K562 (cell line): ENCODE results near the gene PKHD1. TPM values are rescaled to one million over a fixed set of nuclear protein-coding genes. Genes with fewer than 3 reads are reported as not detected.
A peak's percentile ranks its signal among the peaks of the same experiment; 100 is the strongest.

Experiments
- ATAC-seq: fragments of 200-7000 bp; cut with Tn5 transposase; 3 replicates; pipeline ENCODE4 v1.9.1; 2020; ENCODE audit warnings: moderate library complexity
- BruUV-seq: library from RNA; stranded (reverse); fragments of 400-500 nt; replicated peaks from 2 replicates; lab custom pipeline; 2021; lab: Mats Ljungman, UMichigan
- CTCF ChIA-PET: fragments of 300-600 bp; formaldehyde crosslinking; extraction: SDS; loops from one replicate; lab custom pipeline; 2021; ENCODE audit warnings: low intra/inter-chr PET ratio; lab: Yijun Ruan, JAX
- POLR2A ChIA-PET: fragments of 300-600, 350-650 bp; sonication (Branson Sonifier 250); formaldehyde crosslinking; extraction: SDS; loops from one replicate; lab custom pipeline; 2021; ENCODE audit warnings: antibody characterized with exemption, inconsistent platforms; lab: Yijun Ruan, JAX
- DNase-seq, 4 experiments: peaks; one replicate each; pipeline versions ENCODE4 v3.0.0 to v3.0.0-alpha.2; 2011 to 2018; ENCODE audit warnings: low spot score in 3 of 4, mixed read lengths in 3 of 4; ENCODE audit errors: extremely low read depth in 1 of 4
- FAIRE-seq: peaks from 2 replicates; lab custom pipeline; 2011; peaks lifted over from hg19 to GRCh38; lab: Jason Lieb, UNC
- H2AFZ ChIP-seq: 2 replicates; pipeline ENCODE4 v1.6.0; 2011; ENCODE audit warnings: low read depth, low read length, control low read depth, inconsistent platforms
- H3K27ac ChIP-seq: fragments of 200-600 bp; 3 replicates; pipeline ENCODE4 v1.8.0; 2011; ENCODE audit warnings: low read depth, mild to moderate bottlenecking, control low read depth, inconsistent platforms, low read length, moderate library complexity, mixed read lengths; ENCODE audit errors: extremely low read depth
- H3K27me3 ChIP-seq, 2 experiments: fragments of 300-600 bp in 1 of 2; 2 replicates in 1 of 2; 3 replicates in 1 of 2; pipeline versions ENCODE4 v1.6.0 to v1.8.0; 2011; ENCODE audit warnings: inconsistent platforms in 2 of 2, low read length in 2 of 2, mild to moderate bottlenecking in 1 of 2, mixed read lengths in 1 of 2, moderate library complexity in 1 of 2; ENCODE audit not compliant: control insufficient read depth in 2 of 2, insufficient read depth in 2 of 2
- H3K36me3 ChIP-seq: fragments of 300-600 bp; 3 replicates; pipeline ENCODE4 v1.8.0; 2011; ENCODE audit warnings: mild to moderate bottlenecking, low read length, inconsistent platforms; ENCODE audit not compliant: control insufficient read depth, insufficient read depth
- H3K4me1 ChIP-seq, 2 experiments: fragments of 200-600 bp in 1 of 2; replicated peaks in 1 of 2; 2 replicates in 1 of 2; 3 replicates in 1 of 2; pipeline versions ENCODE4 v1.5.1 to v1.8.0; 2011; ENCODE audit warnings: inconsistent platforms in 2 of 2, low read length in 2 of 2, mild to moderate bottlenecking in 1 of 2, mixed read lengths in 1 of 2, moderate library complexity in 1 of 2; ENCODE audit not compliant: control insufficient read depth in 2 of 2, insufficient read depth in 2 of 2
- H3K4me2 ChIP-seq: 2 replicates; pipeline ENCODE4 v1.6.1; 2011; ENCODE audit warnings: low read length, control low read depth, inconsistent platforms, mixed read lengths; ENCODE audit not compliant: insufficient read depth
- H3K4me3 ChIP-seq: fragments of 200-600 bp; sonication (generic), shearing (Covaris generic); 2 replicates; pipeline ENCODE4 v1.5.1; 2016; ENCODE audit warnings: control low read depth, inconsistent platforms
- H3K79me2 ChIP-seq: fragments of 200-600 bp; 3 replicates; pipeline ENCODE4 v1.8.0; 2011; ENCODE audit warnings: low read length, inconsistent platforms; ENCODE audit not compliant: control insufficient read depth, insufficient read depth
- H3K9ac ChIP-seq, 2 experiments: 2 replicates each; pipeline versions ENCODE4 v1.6.0 to v1.6.1; 2011; ENCODE audit warnings: low read depth in 2 of 2, low read length in 2 of 2, control low read depth in 1 of 2, inconsistent platforms in 1 of 2, mild to moderate bottlenecking in 1 of 2, mixed read lengths in 1 of 2; ENCODE audit not compliant: insufficient read depth in 1 of 2
- H3K9me1 ChIP-seq: one replicate; pipeline ENCODE4 v1.6.0; 2011; ENCODE audit warnings: inconsistent platforms, mild to moderate bottlenecking, low read length, moderate library complexity; ENCODE audit not compliant: control insufficient read depth, insufficient read depth
- H3K9me3 ChIP-seq: replicated peaks from 2 replicates; pipeline ENCODE4 v1.5.1; 2011; ENCODE audit warnings: low read depth, low read length, inconsistent platforms; ENCODE audit not compliant: control insufficient read depth, insufficient read depth
- H4K20me1 ChIP-seq: replicated peaks from 2 replicates; pipeline ENCODE4 v1.6.1; 2011; ENCODE audit warnings: low read length, inconsistent platforms, mixed read lengths; ENCODE audit not compliant: control insufficient read depth, insufficient read depth
- CCAR2 ChIP-seq: fragments of 200-400 bp; formaldehyde crosslinking; IDR thresholded peaks from 2 replicates; pipeline ENCODE4 v1.6.1; 2017; ENCODE audit warnings: mild to moderate bottlenecking, low read depth, low read length
- NFIC ChIP-seq: fragments of 450-650 bp; IDR thresholded peaks from 2 replicates; pipeline ENCODE4 v1.6.1; 2017; ENCODE audit warnings: mild to moderate bottlenecking, inconsistent platforms
- SLC30A9 ChIP-seq: fragments of 250-450 bp; sonication (Bioruptor Pico); IDR thresholded peaks from 2 replicates; pipeline ENCODE4 v1.8.0; 2022; ENCODE audit warnings: mild to moderate bottlenecking, moderate library complexity
- SRSF7 ChIP-seq: fragments of 200-400 bp; formaldehyde crosslinking; optimal IDR thresholded peaks from 2 replicates; pipeline ENCODE3; 2017; ENCODE audit warnings: mild to moderate bottlenecking, low read depth, low read length
- SUPT5H ChIP-seq: fragments of 450-650 bp; IDR thresholded peaks from 2 replicates; pipeline ENCODE4 v1.6.1; 2016
- ZNF197 ChIP-seq: fragments of 200-800 bp; sonication (Bioruptor generic); IDR thresholded peaks from 2 replicates; pipeline ENCODE4 v1.6.1; 2016; ENCODE audit warnings: low read depth, missing genetic modification characterization, missing compliant biosample characterization
- ZNF263 ChIP-seq: sonication (generic); formaldehyde crosslinking; IDR thresholded peaks from 2 replicates; pipeline ENCODE4 v1.8.0; 2022; ENCODE audit warnings: mild to moderate bottlenecking, missing genetic modification reagents, borderline replicate concordance
- ZNF551 ChIP-seq: fragments of 250-450 bp; sonication (Bioruptor Pico); IDR thresholded peaks from 2 replicates; pipeline ENCODE4 v1.5.0; 2021; ENCODE audit warnings: mild to moderate bottlenecking, moderate library complexity
- WGBS: fragments of 100-300 bp; shearing (Covaris generic); methylation state at CpG from one replicate; pipeline ENCODE4 v1.1.6; 2016; ENCODE audit warnings: low coverage, mixed read lengths; ENCODE audit not compliant: insufficient coverage; ENCODE audit errors: missing lambda C conversion rate; 5-methylcytosine and 5-hydroxymethylcytosine counted together
- in situ Hi-C: fragments of 300-500 bp; cut with MboI; formaldehyde crosslinking; loops from 4 replicates; pipeline ENCODE4 v1.15.0; 2018; ENCODE audit warnings: inconsistent platforms, mixed read lengths
- intact Hi-C: fragments of 100-400 bp; cut with micrococcal nuclease; formaldehyde crosslinking; loops from 2 replicates; pipeline ENCODE4 v1.14.2; 2022
- polyA plus RNA-seq, 8 experiments: library from polyadenylated mRNA; depleted of rRNA in 4 of 8; stranded (reverse) in 5 of 8; unstranded in 3 of 8; fragments of >200 nt; fragmentation: Nextera tagmentation in 2 of 8; fragmentation: Illumina TruSeq in 1 of 8; extraction: Ambion mirVana in 2 of 8; extraction: Trizol in 1 of 8; gene quantifications; 2 replicates each; pipeline versions ENCODE4 v1.2.1 to v1.2.3, GENCODE V29; 2011 to 2014; ENCODE audit warnings: inconsistent platforms in 1 of 8, missing spikeins in 1 of 8
- total RNA-seq, 7 experiments: library from RNA; depleted of rRNA in 6 of 7; stranded (reverse); fragments of >200 nt in 6 of 7; fragmentation: Illumina TruSeq in 2 of 7; extraction: Trizol in 2 of 7; gene quantifications; 2 replicates each; pipeline versions ENCODE4 v1.2.1 to v1.2.3, GENCODE V29; 2011 to 2021; ENCODE audit warnings: low replicate concordance in 1 of 7
- TF ChIP-seq, protein P1 (sequence below): fragments of 250-450 bp; sonication (Bioruptor Pico); IDR thresholded peaks from 2 replicates; pipeline ENCODE4 v1.5.1; 2021; ENCODE audit warnings: mild to moderate bottlenecking
- TF ChIP-seq, protein P2 (sequence below): IDR thresholded peaks from 3 replicates; pipeline ENCODE4 v1.6.1; 2011; ENCODE audit warnings: borderline replicate concordance, mild to moderate bottlenecking, moderate library complexity; ENCODE audit not compliant: insufficient read length; ENCODE audit errors: extremely low read depth

Gene PKHD1
- total and polyA plus RNA-seq, 9 of the 15 experiments (the other 6 are each of a cell fraction or from before 2014, with no cell fraction given), result 0.01 to 0.04 (median 0.01) TPM; not detected in 6

DNA sequence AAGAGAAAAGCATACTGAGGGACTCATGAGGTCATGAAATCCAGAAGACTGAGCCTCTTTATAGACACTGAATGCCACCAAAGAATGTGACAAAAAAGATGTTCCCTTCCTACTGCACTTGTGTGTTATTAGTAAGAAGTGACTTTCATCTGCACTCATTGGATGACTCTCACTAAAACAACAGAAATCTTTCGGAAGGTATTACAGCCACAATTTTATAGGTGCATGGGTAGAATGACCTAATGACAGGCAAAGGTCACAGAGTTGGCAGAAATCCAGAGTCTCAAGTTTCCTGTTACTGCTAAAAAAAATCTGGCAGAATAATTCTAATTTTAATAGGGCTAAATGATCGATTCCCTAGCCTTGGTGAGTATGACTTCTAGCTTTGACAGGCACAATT, 13.3 kb downstream of the PKHD1 start:
- FAIRE-seq, result no peak
- in situ Hi-C loops, result no loop called here
- no TSS peak for BruUV-seq
- DNase-seq, result peak in 2 of 4 experiments; percentile 11
- H2AFZ ChIP-seq, result no peak overlapping the region
- ATAC-seq, result no peak
- no peaks in the 10 kb centered on the region for H3K36me3 ChIP-seq
- H3K27ac ChIP-seq, result no peak overlapping the region
- CTCF ChIA-PET, result no interaction called here
- H3K9me1 ChIP-seq, result no peaks in the 10 kb centered on the region
- no peak overlapping the region for H3K4me3 ChIP-seq
- no peaks in the 10 kb centered on the region for H4K20me1 ChIP-seq
- POLR2A ChIA-PET, result no interaction called here
- H3K9me3 ChIP-seq, result no peaks in the 10 kb centered on the region
- TF ChIP-seq CCAR2 (no peak), NFIC (0 out of 2 replicates have a peak, but pooled peaks have one; percentile 11)
- TF ChIP-seq, all 486 proteins: peak for 1
- Histone ChIP-seq H3K27me3 (no peaks in the 10 kb centered on the region), H3K4me2 (no peak overlapping the region), H3K4me1 (no peaks in the 10 kb centered on the region), H3K9ac (no peak overlapping the region), H3K79me2 (no peaks in the 10 kb centered on the region)
- intact Hi-C loops, result no loop called here
- 0% methylated on average over 2 of the region's 2 CpGs for WGBS

DNA sequence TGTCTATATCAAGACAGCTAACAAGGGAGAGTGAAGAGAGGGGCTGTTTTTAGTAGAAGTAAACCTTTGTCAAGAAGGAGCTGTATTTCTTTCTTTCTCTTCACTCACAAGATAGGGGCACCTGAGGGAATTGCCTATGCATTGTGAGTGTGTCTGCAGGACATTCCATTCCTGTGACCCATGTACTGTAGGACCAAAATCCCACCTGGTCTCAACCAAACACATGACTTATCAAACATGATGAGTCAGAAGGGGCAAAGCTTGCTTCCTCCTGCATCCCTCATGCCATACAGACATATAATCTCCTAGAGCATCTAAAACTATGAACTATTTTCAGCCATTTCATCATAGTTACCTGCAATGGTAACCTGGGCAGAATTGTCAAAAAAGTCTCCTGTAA, 21.8 kb downstream of the PKHD1 start:
- FAIRE-seq, result no peak
- POLR2A ChIA-PET, result no interaction called here
- intact Hi-C loops, result no loop called here
- TF ChIP-seq, protein P1, sequence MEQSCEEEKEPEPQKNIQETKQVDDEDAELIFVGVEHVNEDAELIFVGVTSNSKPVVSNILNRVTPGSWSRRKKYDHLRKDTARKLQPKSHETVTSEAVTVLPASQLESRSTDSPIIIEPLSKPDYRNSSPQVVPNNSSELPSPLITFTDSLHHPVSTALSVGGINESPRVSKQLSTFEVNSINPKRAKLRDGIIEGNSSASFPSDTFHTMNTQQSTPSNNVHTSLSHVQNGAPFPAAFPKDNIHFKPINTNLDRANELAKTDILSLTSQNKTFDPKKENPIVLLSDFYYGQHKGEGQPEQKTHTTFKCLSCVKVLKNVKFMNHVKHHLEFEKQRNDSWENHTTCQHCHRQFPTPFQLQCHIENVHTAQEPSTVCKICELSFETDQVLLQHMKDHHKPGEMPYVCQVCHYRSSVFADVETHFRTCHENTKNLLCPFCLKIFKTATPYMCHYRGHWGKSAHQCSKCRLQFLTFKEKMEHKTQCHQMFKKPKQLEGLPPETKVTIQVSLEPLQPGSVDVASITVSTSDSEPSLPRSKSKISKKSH (CRISPR knock-in tag), result no peak
- TF ChIP-seq, protein P2, sequence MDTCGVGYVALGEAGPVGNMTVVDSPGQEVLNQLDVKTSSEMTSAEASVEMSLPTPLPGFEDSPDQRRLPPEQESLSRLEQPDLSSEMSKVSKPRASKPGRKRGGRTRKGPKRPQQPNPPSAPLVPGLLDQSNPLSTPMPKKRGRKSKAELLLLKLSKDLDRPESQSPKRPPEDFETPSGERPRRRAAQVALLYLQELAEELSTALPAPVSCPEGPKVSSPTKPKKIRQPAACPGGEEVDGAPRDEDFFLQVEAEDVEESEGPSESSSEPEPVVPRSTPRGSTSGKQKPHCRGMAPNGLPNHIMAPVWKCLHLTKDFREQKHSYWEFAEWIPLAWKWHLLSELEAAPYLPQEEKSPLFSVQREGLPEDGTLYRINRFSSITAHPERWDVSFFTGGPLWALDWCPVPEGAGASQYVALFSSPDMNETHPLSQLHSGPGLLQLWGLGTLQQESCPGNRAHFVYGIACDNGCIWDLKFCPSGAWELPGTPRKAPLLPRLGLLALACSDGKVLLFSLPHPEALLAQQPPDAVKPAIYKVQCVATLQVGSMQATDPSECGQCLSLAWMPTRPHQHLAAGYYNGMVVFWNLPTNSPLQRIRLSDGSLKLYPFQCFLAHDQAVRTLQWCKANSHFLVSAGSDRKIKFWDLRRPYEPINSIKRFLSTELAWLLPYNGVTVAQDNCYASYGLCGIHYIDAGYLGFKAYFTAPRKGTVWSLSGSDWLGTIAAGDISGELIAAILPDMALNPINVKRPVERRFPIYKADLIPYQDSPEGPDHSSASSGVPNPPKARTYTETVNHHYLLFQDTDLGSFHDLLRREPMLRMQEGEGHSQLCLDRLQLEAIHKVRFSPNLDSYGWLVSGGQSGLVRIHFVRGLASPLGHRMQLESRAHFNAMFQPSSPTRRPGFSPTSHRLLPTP, result no peak
- TF ChIP-seq SLC30A9 (no peak), ZNF263 (no peak), ZNF551 (CRISPR knock-in tag) (no peak), SRSF7 (no peak), ZNF197 (no peak), SUPT5H (no peak)

More for the DNA sequence above, 21.8 kb downstream of the PKHD1 start:
- no peak overlapping the region for H3K4me3 ChIP-seq
- no peaks in the 10 kb centered on the region for H3K4me1 ChIP-seq
- H3K27me3 ChIP-seq, result no peaks in the 10 kb centered on the region
- H4K20me1 ChIP-seq, result no peaks in the 10 kb centered on the region
- no peak overlapping the region for H3K4me2 ChIP-seq
- BruUV-seq, result no TSS peak
- in situ Hi-C loops, result no loop called here
- H3K9ac ChIP-seq, result no peak overlapping the region
- ATAC-seq (no peak), DNase-seq (no peak)
- H2AFZ ChIP-seq, result no peak overlapping the region
- no peaks in the 10 kb centered on the region for H3K9me3 ChIP-seq
- no peak overlapping the region for H3K27ac ChIP-seq
- H3K9me1 ChIP-seq, result no peaks in the 10 kb centered on the region
- no peaks in the 10 kb centered on the region for H3K36me3 ChIP-seq
- CTCF ChIA-PET, result no interaction called here
- H3K79me2 ChIP-seq, result no peaks in the 10 kb centered on the region
